Naive thymus-derived CD4-positive, alpha-beta T cell (primary cell): Measurements from ENCODE around the gene GPR137C. TPM values are rescaled to one million over a fixed set of nuclear protein-coding genes. Genes with fewer than 3 reads are reported as not detected.

Source experiments
- ATAC-seq: fragments of 150-1000 bp; cut with Tn5 transposase; 2 replicates; pipeline ENCODE4 v1.10.0; 2021; ENCODE audit warnings: mild to moderate bottlenecking, moderate library complexity
- CTCF ChIA-PET: fragments of 350-600 bp; sonication (Branson Sonifier 250); formaldehyde crosslinking; loops from one replicate; lab custom pipeline; 2021; ENCODE audit warnings: antibody characterized with exemption; lab: Charles Lee
- POLR2A ChIA-PET: fragments of 350-600 bp; sonication (Branson Sonifier 250); formaldehyde crosslinking; loops from one replicate; lab custom pipeline; 2021; ENCODE audit warnings: antibody characterized with exemption, inconsistent platforms; lab: Charles Lee
- DNase-seq, 9 donors: peaks; one replicate each; pipeline versions ENCODE4 v3.0.0 to v3.0.0-alpha.2; 2020 to 2022; ENCODE audit warnings: mixed read lengths in 1 of 9
- H3K27ac ChIP-seq: one replicate; pipeline ENCODE4 v1.7.0; 2013; ENCODE audit warnings: mild to moderate bottlenecking, low read depth, low read length, moderate library complexity
- H3K27me3 ChIP-seq, 2 donors: one replicate each; pipeline ENCODE4 v1.7.0; 2013; ENCODE audit warnings: low read length in 2 of 2, mild to moderate bottlenecking in 2 of 2, moderate library complexity in 2 of 2; ENCODE audit not compliant: control insufficient read depth in 2 of 2, insufficient read depth in 2 of 2
- H3K36me3 ChIP-seq, 3 experiments: 1 replicate in 2 of 3; 2 replicates in 1 of 3; pipeline ENCODE4 v1.7.0; 2013; ENCODE audit warnings: low read length in 3 of 3, mild to moderate bottlenecking in 3 of 3, moderate library complexity in 1 of 3; ENCODE audit not compliant: insufficient read depth in 3 of 3, control insufficient read depth in 2 of 3
- H3K4me1 ChIP-seq, 2 donors: one replicate each; pipeline ENCODE4 v1.7.0; 2013; ENCODE audit warnings: low read length in 2 of 2, mild to moderate bottlenecking in 2 of 2, moderate library complexity in 1 of 2; ENCODE audit not compliant: control insufficient read depth in 2 of 2, insufficient read depth in 2 of 2
- H3K4me3 ChIP-seq: 2 replicates; pipeline ENCODE4 v1.7.0; 2013; ENCODE audit warnings: mild to moderate bottlenecking, low read length
- H3K9me3 ChIP-seq, 3 experiments: 1 replicate in 2 of 3; 2 replicates in 1 of 3; pipeline ENCODE4 v1.7.0; 2013; ENCODE audit warnings: low read length in 3 of 3; ENCODE audit not compliant: control insufficient read depth in 2 of 3
- H3K27ac Mint-ChIP-seq, 9 donors: one replicate each; pipeline ENCODE4 v1.8.0; 2020 to 2022; ENCODE audit warnings: mixed read lengths in 9 of 9, mild to moderate bottlenecking in 8 of 9, moderate library complexity in 5 of 9, inconsistent platforms in 2 of 9
- H3K27me3 Mint-ChIP-seq, 5 donors: one replicate each; pipeline ENCODE4 v1.8.0; 2021 to 2022; ENCODE audit warnings: mixed read lengths in 5 of 5, mild to moderate bottlenecking in 1 of 5
- H3K36me3 Mint-ChIP-seq, 5 donors: one replicate each; pipeline ENCODE4 v1.8.0; 2020 to 2022; ENCODE audit warnings: mixed read lengths in 5 of 5, mild to moderate bottlenecking in 3 of 5, inconsistent platforms in 1 of 5
- H3K4me1 Mint-ChIP-seq, 7 donors: one replicate each; pipeline ENCODE4 v1.8.0; 2020 to 2022; ENCODE audit warnings: mixed read lengths in 7 of 7, mild to moderate bottlenecking in 3 of 7, inconsistent platforms in 1 of 7
- H3K4me3 Mint-ChIP-seq, 10 donors: one replicate each; pipeline ENCODE4 v1.8.0; 2020 to 2022; ENCODE audit warnings: mild to moderate bottlenecking in 10 of 10, mixed read lengths in 10 of 10, moderate library complexity in 6 of 10, inconsistent platforms in 2 of 10
- H3K9me3 Mint-ChIP-seq, 11 donors: one replicate each; pipeline ENCODE4 v1.8.0; 2020 to 2022; ENCODE audit warnings: mixed read lengths in 11 of 11, mild to moderate bottlenecking in 4 of 11, inconsistent platforms in 1 of 11, moderate library complexity in 1 of 11
- intact Hi-C, 2 donors: fragments of 100-400 bp; cut with micrococcal nuclease; formaldehyde crosslinking; loops; one replicate each; pipeline ENCODE4 v1.15.1; 2023
- polyA plus RNA-seq, 2 donors: library from polyadenylated mRNA; unstranded; fragments of 300-500 nt; fragmentation: Illumina TruSeq; gene quantifications; one replicate each; pipeline ENCODE4 v1.2.3, GENCODE V29; 2021
- total RNA-seq, 6 experiments: library from RNA in 5 of 6; stranded (reverse) in 5 of 6; gene quantifications; 1 replicate in 5 of 6; 2 replicates in 1 of 6; pipeline ENCODE4 v1.2.3 and lab custom pipeline; 2021 to 2026

Gene GPR137C, protein sequence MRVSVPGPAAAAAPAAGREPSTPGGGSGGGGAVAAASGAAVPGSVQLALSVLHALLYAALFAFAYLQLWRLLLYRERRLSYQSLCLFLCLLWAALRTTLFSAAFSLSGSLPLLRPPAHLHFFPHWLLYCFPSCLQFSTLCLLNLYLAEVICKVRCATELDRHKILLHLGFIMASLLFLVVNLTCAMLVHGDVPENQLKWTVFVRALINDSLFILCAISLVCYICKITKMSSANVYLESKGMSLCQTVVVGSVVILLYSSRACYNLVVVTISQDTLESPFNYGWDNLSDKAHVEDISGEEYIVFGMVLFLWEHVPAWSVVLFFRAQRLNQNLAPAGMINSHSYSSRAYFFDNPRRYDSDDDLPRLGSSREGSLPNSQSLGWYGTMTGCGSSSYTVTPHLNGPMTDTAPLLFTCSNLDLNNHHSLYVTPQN
- total RNA-seq (under 1 TPM in 3 of 5 experiments, not detected in 2; 0.27 to 0.70 (median 0.34) TPM), polyA plus RNA-seq (not detected), total RNA-seq (lab: John Stamatoyannopoulos, UW) (0.40 reads per million)

DNA sequence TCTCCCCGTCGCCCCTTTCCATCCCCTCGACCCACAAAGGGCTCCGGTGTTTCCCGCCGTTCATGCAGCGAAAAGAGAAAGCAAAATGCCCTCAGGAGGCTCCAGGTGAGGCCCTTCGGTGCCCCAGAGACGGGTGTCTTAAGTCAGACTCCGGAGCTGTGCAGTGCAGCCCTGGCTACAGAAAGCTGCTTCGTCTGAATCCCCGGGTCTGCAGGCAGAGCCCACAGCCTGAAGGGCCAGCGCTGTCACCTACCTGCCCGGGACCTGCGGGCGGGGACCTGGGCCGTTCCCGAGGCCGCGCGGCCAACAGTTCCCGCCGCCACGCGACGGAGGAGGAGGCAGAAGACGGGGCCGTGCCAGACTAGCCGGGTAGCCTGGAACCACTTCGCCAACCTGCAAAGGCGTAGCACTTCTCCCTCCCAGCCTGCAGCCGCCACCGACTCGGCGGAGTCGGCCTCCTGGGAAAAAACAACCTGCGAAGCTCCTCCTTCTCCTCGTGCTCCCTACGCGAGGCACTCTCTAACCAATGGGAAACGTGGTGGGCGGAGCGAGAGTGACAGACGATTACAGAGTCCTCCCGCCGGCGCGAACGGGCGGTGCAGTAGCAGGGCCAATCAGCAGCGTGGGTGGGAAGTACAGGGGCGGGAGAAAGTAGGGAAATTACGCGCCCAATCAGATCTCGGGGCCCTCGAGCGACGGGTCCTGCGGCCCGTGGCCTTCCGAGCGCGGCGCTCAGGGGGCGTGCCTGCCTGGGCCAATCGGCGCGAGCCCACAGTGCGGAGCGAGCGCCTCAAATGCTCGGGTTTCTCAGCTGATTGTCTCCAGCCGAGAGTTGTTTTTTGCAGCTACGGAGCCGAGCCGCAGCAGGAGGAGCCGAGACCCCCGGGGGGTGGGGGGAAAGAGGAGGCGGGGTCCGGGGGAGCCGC, at the start of gene GPR137C, which contains the start of gene TXNDC16:
TSS of gene GPR137C (plus strand) at position 774 of the 926 bp plus-strand sequence. CDS start 312 bp downstream, outside the sequence.
TSS of gene TXNDC16 (minus strand) at position 443 of the 926 bp plus-strand sequence. CDS start 8,948 bp downstream, outside the sequence.
- ChIA-PET POLR2A (interaction anchor here (0.6 to 1.9 kb wide), 15 partner anchors 13 to 688 kb away, joined by 3 to 8 read pairs (median 3); partner anchors contain the start of genes ERO1A and GNPNAT1), CTCF (interaction anchor here (0.8 to 0.9 kb wide), 2 partner anchors 10 to 225 kb away, joined by 3 to 4 read pairs; no protein-coding TSS in a partner anchor)
- peaks cover 0 to 1% (median 0%) of the 10 kb centered on the region in 11 donors for H3K9me3 Mint-ChIP-seq
- Histone ChIP-seq H3K27ac (peak within 1 kb of the TSS; percentile 90), H3K4me1 (peaks cover 9 to 15% of the 10 kb centered on the region in 2 donors), H3K9me3 (no peaks in the 10 kb centered on the region), H3K27me3 (no peaks in the 10 kb centered on the region), H3K4me3 (peak within 1 kb of the TSS; percentile 87), H3K36me3 (no peaks in the 10 kb centered on the region)
- peak within 1 kb of the TSS; percentile 82 to 97 (median 94) for H3K27ac Mint-ChIP-seq
- ATAC-seq (peak; percentile 93), DNase-seq (peak; percentile 92 to 100 (median 98))
- H3K27me3 Mint-ChIP-seq: peaks cover 0 to 26% (median 0%) of the 10 kb centered on the region in 5 donors
- peak within 1 kb of the TSS; percentile 91 to 97 (median 96) for H3K4me3 Mint-ChIP-seq
- peaks cover 6 to 40% (median 28%) of the 10 kb centered on the region in 7 donors for H3K4me1 Mint-ChIP-seq
- peaks cover 0 to 9% (median 3%) of the 10 kb centered on the region in 5 donors for H3K36me3 Mint-ChIP-seq
- intact Hi-C loops: loop anchor here (1.0 to 10.0 kb wide), 30 partner anchors 21 to 1458 kb away; partner anchors contain the start of genes DDHD1 (in 2 of the 2), GNPNAT1 (in 2 of the 2), PSMC6 (in 2 of the 2) and PTGER2 (in 2 of the 2)

DNA sequence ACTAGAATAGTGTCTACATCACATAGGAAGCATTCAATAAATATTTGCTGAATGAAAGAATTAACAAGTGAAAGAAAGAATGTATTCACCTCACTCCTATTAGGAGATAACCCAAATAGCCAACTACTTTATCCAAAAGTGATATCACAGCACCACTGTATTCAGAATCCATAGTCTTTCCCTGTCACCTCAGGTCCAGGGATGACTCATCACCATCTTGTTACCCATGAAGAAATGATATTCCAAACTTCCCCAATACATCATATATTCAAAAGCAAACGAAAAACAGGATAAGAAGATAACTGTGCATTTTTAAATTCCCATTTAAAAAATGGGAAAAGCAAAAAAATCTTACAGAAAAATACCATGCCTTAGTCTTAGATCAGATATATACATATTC, 39.4 kb upstream of the GPR137C start:
- Histone ChIP-seq H3K4me1 (no peaks in the 10 kb centered on the region), H3K4me3 (no peak overlapping the region), H3K36me3 (no peaks in the 10 kb centered on the region), H3K27me3 (no peaks in the 10 kb centered on the region), H3K9me3 (no peaks in the 10 kb centered on the region), H3K27ac (no peak overlapping the region)
- ATAC-seq (no peak), DNase-seq (no peak)
- peaks cover 0 to 2% (median 0%) of the 10 kb centered on the region in 7 donors for H3K4me1 Mint-ChIP-seq
- H3K27me3 Mint-ChIP-seq: no peaks in the 10 kb centered on the region
- no peak overlapping the region for H3K4me3 Mint-ChIP-seq
- CTCF ChIA-PET: no interaction called here
- intact Hi-C loops: no loop called here
- no peak overlapping the region for H3K27ac Mint-ChIP-seq
- peaks cover 0 to 21% (median 11%) of the 10 kb centered on the region in 5 donors for H3K36me3 Mint-ChIP-seq
- peaks cover 0 to 4% (median 0%) of the 10 kb centered on the region in 11 donors for H3K9me3 Mint-ChIP-seq
- POLR2A ChIA-PET: no interaction called here

DNA sequence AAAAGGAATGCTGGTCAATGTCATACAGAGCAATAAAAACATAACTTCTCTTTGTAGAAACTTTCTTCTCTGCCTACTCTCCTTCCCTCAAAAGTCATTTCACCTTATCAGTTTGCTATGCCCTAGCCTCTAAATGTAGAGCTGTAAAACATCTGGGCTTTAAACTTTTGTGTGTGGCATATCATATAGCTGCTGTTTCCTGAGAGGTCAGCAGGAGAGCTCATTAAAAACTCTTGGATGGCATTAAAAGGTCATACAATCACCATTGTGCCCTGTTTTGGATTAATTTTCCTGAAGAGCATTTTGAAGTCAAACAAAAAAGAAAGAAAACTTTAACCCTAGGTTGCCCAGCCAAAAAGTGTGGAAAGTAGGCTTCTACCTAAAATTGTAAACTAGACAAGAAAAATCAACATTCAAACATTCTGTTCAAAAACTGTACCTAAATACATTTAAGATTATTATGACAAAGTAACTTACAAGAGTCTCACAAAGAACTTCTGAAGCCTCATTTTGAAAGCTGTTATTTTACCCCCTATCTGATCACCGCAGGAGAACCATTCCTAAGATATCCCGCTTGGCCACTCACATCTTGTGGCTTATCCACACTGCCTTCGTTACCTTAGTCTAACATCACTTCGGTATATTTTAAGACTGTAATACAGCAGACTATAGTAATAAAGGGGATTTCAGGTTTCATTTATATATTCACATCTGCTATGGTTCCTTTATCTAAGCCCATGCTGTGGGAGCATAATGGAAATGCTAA, 38.4 kb upstream of the GPR137C start:
- intact Hi-C loops: no loop called here
- no peak overlapping the region for H3K27ac ChIP-seq
- Mint-ChIP-seq H3K27ac (peak overlapping the region in 1 of 9 donors; percentile 41), H3K36me3 (peaks cover 0 to 11% (median 2%) of the 10 kb centered on the region in 5 donors), H3K4me3 (no peak overlapping the region), H3K27me3 (no peaks in the 10 kb centered on the region), H3K4me1 (peaks cover 0 to 2% (median 0%) of the 10 kb centered on the region in 7 donors), H3K9me3 (no peaks in the 10 kb centered on the region)
- H3K9me3 ChIP-seq: no peaks in the 10 kb centered on the region
- ChIA-PET POLR2A (no interaction called here), CTCF (no interaction called here)
- H3K36me3 ChIP-seq: no peaks in the 10 kb centered on the region
- DNase-seq: no peak
- ATAC-seq: no peak
- H3K4me1 ChIP-seq: no peaks in the 10 kb centered on the region
- no peak overlapping the region for H3K4me3 ChIP-seq
- H3K27me3 ChIP-seq: no peaks in the 10 kb centered on the region

DNA sequence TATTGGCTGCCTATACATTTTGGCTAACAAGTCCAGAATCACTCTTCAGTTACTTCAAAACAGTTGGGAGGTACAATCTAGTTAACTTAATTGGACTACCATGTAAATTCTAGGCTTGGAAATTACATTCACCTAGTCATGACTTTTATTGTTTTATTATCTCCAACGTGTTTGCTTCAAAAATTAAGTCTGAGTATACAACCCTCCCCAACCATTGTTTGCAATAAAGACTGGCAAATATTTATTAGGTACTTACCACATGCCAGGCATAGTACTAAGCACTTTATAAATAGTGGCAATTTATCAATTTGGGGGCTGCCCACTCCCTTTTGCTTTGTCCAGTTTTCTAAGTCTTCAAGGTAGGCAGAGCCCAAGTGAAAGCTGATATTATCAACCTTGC, 30.6 kb upstream of the GPR137C start:
- no peak overlapping the region for H3K4me3 ChIP-seq
- H3K36me3 ChIP-seq: no peaks in the 10 kb centered on the region
- no peaks in the 10 kb centered on the region for H3K9me3 ChIP-seq
- POLR2A ChIA-PET: no interaction called here
- intact Hi-C loops: no loop called here
- Mint-ChIP-seq H3K4me1 (no peaks in the 10 kb centered on the region), H3K27ac (no peak overlapping the region), H3K36me3 (peaks cover 0 to 18% (median 9%) of the 10 kb centered on the region in 5 donors), H3K4me3 (no peak overlapping the region), H3K27me3 (no peaks in the 10 kb centered on the region), H3K9me3 (no peaks in the 10 kb centered on the region)
- CTCF ChIA-PET: no interaction called here
- H3K27ac ChIP-seq: no peak overlapping the region
- no peaks in the 10 kb centered on the region for H3K27me3 ChIP-seq
- ATAC-seq: no peak
- H3K4me1 ChIP-seq: no peaks in the 10 kb centered on the region
- DNase-seq: no peak

DNA sequence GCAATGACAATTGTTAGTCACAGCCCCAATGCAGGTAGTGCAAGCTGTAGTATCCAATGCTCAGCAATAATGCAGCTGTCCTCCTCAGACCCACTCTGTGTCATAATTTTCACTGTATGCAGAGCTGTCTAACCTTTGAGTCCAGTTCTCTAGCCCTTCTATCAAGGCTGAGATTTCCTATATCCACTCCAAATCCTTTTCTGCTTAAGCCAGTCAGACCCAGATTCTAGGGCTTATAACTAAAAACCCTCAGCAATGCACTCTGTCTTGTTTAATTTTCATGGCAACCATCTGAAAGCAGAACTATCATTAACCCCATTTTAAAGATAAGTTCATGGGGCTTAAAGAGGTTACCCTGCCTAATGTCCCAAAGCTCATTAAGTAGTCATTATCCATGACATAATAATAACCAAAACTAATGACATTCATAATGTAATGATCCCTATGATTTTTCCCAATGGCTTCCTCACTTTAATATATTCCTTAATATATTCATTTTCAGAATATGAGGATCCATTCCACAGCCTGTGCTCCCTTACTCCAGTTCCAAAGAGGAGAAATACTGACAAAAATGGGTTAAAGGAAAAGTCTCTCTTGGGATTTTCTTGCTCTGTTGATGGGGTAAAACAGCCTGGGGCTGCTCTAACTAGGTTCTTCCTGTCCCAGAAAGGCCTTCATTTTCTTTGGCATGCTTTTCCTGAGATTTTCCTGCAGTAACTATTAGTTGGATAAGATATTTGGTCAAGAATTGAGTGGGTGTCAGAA, 29.9 kb upstream of the GPR137C start:
- H3K36me3 Mint-ChIP-seq: peaks cover 0 to 23% (median 9%) of the 10 kb centered on the region in 5 donors
- H3K9me3 Mint-ChIP-seq: no peaks in the 10 kb centered on the region
- Histone ChIP-seq H3K9me3 (no peaks in the 10 kb centered on the region), H3K27ac (no peak overlapping the region), H3K4me1 (no peaks in the 10 kb centered on the region), H3K27me3 (no peaks in the 10 kb centered on the region), H3K36me3 (no peaks in the 10 kb centered on the region), H3K4me3 (no peak overlapping the region)
- no peak overlapping the region for H3K27ac Mint-ChIP-seq
- POLR2A ChIA-PET: no interaction called here
- H3K4me1 Mint-ChIP-seq: no peaks in the 10 kb centered on the region
- no peak overlapping the region for H3K4me3 Mint-ChIP-seq
- intact Hi-C loops: no loop called here
- no peak for DNase-seq
- no peak for ATAC-seq
- CTCF ChIA-PET: no interaction called here
- no peaks in the 10 kb centered on the region for H3K27me3 Mint-ChIP-seq
